Activated naive CD4-positive, alpha-beta T cell treated with anti-CD3 and anti-CD28 coated beads for 36 hours (primary cell): ENCODE data around the gene NLN. TPM values are rescaled to one million over a fixed set of nuclear protein-coding genes. Genes with fewer than 3 reads are reported as not detected.
"Not testable (repeated sequence)": the region's sequence is repeated elsewhere in the genome, so short reads cannot be mapped to it uniquely, and the experiment has no call there.

Experiments used
- CTCF ChIA-PET: fragments of 350-600 bp; sonication (Branson Sonifier 250); formaldehyde crosslinking; loops from one replicate; lab custom pipeline; 2021; ENCODE audit warnings: antibody characterized with exemption; lab: Charles Lee
- DNase-seq: peaks from one replicate; pipeline ENCODE4 v3.0.0-alpha.2; 2020
- H3K27ac Mint-ChIP-seq: one replicate; pipeline ENCODE4 v1.8.0; 2021; ENCODE audit warnings: mild to moderate bottlenecking, mixed read lengths
- H3K27me3 Mint-ChIP-seq: one replicate; pipeline ENCODE4 v1.8.0; 2021; ENCODE audit warnings: low read depth, mixed read lengths
- H3K36me3 Mint-ChIP-seq: one replicate; pipeline ENCODE4 v1.8.0; 2021; ENCODE audit warnings: low read depth, mixed read lengths
- H3K4me1 Mint-ChIP-seq: one replicate; pipeline ENCODE4 v1.8.0; 2021; ENCODE audit warnings: low read depth, mixed read lengths
- H3K4me3 Mint-ChIP-seq: one replicate; pipeline ENCODE4 v1.8.0; 2021; ENCODE audit warnings: mild to moderate bottlenecking, moderate library complexity, mixed read lengths
- H3K9me3 Mint-ChIP-seq: one replicate; pipeline ENCODE4 v1.8.0; 2021; ENCODE audit warnings: mixed read lengths
- intact Hi-C: fragments of 100-400 bp; cut with micrococcal nuclease; formaldehyde crosslinking; loops from one replicate; pipeline ENCODE4 v1.15.1; 2023
- total RNA-seq, 2 experiments: library from RNA; stranded (reverse); gene quantifications; one replicate each; pipeline ENCODE4 v1.2.3, GENCODE V29; 2021

Gene NLN
- total RNA-seq, result 10 to 100 TPM; 32.4 to 35.5 TPM

GRCh38 chr5:65721720-65722574 is at the start of gene NLN, which contains the start of gene SGTB:
TSS of gene NLN (plus strand) at chr5:65722205. CDS start at chr5:65722374, 169 bp downstream.
TSS of gene SGTB (minus strand) at chr5:65722109. CDS start at chr5:65720807, 1,302 bp downstream.
- Mint-ChIP-seq H3K27ac (peak within 1 kb of the TSS; percentile 94), H3K36me3 (peaks cover 8% of the 10 kb centered on the region), H3K27me3 (no peaks in the 10 kb centered on the region), H3K4me3 (peak within 1 kb of the TSS; percentile 88), H3K9me3 (no peaks in the 10 kb centered on the region), H3K4me1 (peaks cover 13% of the 10 kb centered on the region)
- CTCF ChIA-PET, result interaction anchor here (1.0 to 2.0 kb wide), 3 partner anchors 15 to 222 kb away, joined by 3 to 5 read pairs (median 3); no protein-coding TSS in a partner anchor
- intact Hi-C loops, result loop anchor here (1.0 to 10.0 kb wide), 10 partner anchors 20 to 1103 kb away; partner anchors contain the start of genes CENPK, CWC27, PPWD1 and SREK1
- peak; percentile 80 for DNase-seq

- no peak for DNase-seq
- intact Hi-C loops, result no loop called here
- Mint-ChIP-seq H3K4me1 (peaks cover 31% of the 10 kb centered on the region), H3K9me3 (no peaks in the 10 kb centered on the region), H3K27me3 (no peaks in the 10 kb centered on the region), H3K27ac (no peak overlapping the region), H3K36me3 (peaks cover 16% of the 10 kb centered on the region), H3K4me3 (no peak overlapping the region)
- CTCF ChIA-PET, result no interaction called here
Measured at GRCh38 chr5:65672796-65673195, 49.2 kb upstream of the NLN start.

GRCh38 chr5:65674749-65675148 is 47.3 kb upstream of the NLN start:
- CTCF ChIA-PET, result interaction anchor here (0.6 kb wide), 1 partner anchor 12 kb away, joined by 3 read pairs; no protein-coding TSS in a partner anchor
- no peak for DNase-seq
- Mint-ChIP-seq H3K4me1 (peaks cover 45% of the 10 kb centered on the region), H3K27ac (peak overlapping the region; percentile 12), H3K36me3 (peaks cover 26% of the 10 kb centered on the region), H3K9me3 (no peaks in the 10 kb centered on the region), H3K27me3 (no peaks in the 10 kb centered on the region), H3K4me3 (no peak overlapping the region)
- intact Hi-C loops, result no loop called here

- H3K9me3 Mint-ChIP-seq, intact Hi-C loops, H3K27me3 Mint-ChIP-seq, H3K4me3 Mint-ChIP-seq, DNase-seq: not testable (repeated sequence)
- Mint-ChIP-seq H3K4me1 (peaks cover 49% of the 10 kb centered on the region), H3K36me3 (peaks cover 32% of the 10 kb centered on the region), H3K27ac (peak overlapping the region; percentile 65)
- CTCF ChIA-PET, result interaction anchor here (0.6 to 1.1 kb wide), 3 partner anchors 10 to 103 kb away, joined by 3 to 4 read pairs (median 4); no protein-coding TSS in a partner anchor
Measured at GRCh38 chr5:65676056-65676455, 45.9 kb upstream of the NLN start.

- H3K4me3 Mint-ChIP-seq, result no peak overlapping the region
- intact Hi-C loops, result no loop called here
- H3K4me1 Mint-ChIP-seq, result peaks cover 27% of the 10 kb centered on the region
- peaks cover 42% of the 10 kb centered on the region for H3K36me3 Mint-ChIP-seq
- no peaks in the 10 kb centered on the region for H3K9me3 Mint-ChIP-seq
- no peak overlapping the region for H3K27ac Mint-ChIP-seq
- no peak for DNase-seq
- H3K27me3 Mint-ChIP-seq, result no peaks in the 10 kb centered on the region
- CTCF ChIA-PET, result no interaction called here
Measured at GRCh38 chr5:65682148-65682547, 39.9 kb upstream of the NLN start.

GRCh38 chr5:65693121-65693520 is 28.9 kb upstream of the NLN start:
- intact Hi-C loops, result no loop called here
- H3K36me3 Mint-ChIP-seq, result peaks cover 17% of the 10 kb centered on the region
- H3K27ac Mint-ChIP-seq, result no peak overlapping the region
- peaks cover under 1% of the 10 kb centered on the region for H3K4me1 Mint-ChIP-seq
- CTCF ChIA-PET, result no interaction called here
- H3K4me3 Mint-ChIP-seq, result no peak overlapping the region
- no peak for DNase-seq
- H3K27me3 Mint-ChIP-seq, result no peaks in the 10 kb centered on the region
- no peaks in the 10 kb centered on the region for H3K9me3 Mint-ChIP-seq

GRCh38 chr5:65695162-65695755 is 26.7 kb upstream of the NLN start:
- intact Hi-C loops, result no loop called here
- CTCF ChIA-PET, result interaction anchor here (1.2 kb wide), 1 partner anchor 595 kb away, joined by 3 read pairs; no protein-coding TSS in a partner anchor

GRCh38 chr5:65695896-65696295 is 26.1 kb upstream of the NLN start:
- CTCF ChIA-PET, result interaction anchor here (0.6 to 1.2 kb wide), 2 partner anchors 505 to 595 kb away, joined by 3 to 5 read pairs; no protein-coding TSS in a partner anchor
- Mint-ChIP-seq H3K4me1 (peaks cover 4% of the 10 kb centered on the region), H3K27me3 (no peaks in the 10 kb centered on the region), H3K4me3 (no peak overlapping the region), H3K9me3 (no peaks in the 10 kb centered on the region), H3K36me3 (peaks cover 18% of the 10 kb centered on the region), H3K27ac (no peak overlapping the region)
- no peak for DNase-seq
- intact Hi-C loops, result no loop called here

More at GRCh38 chr5:65695162-65695755, 26.7 kb upstream of the NLN start:
- DNase-seq, result no peak
- Mint-ChIP-seq H3K4me3 (no peak overlapping the region), H3K27ac (no peak overlapping the region), H3K27me3 (no peaks in the 10 kb centered on the region), H3K36me3 (peaks cover 21% of the 10 kb centered on the region), H3K9me3 (no peaks in the 10 kb centered on the region), H3K4me1 (peaks cover 4% of the 10 kb centered on the region)

- H3K27me3 Mint-ChIP-seq, result no peaks in the 10 kb centered on the region
- peaks cover 4% of the 10 kb centered on the region for H3K4me1 Mint-ChIP-seq
- CTCF ChIA-PET, result interaction anchor here (0.6 kb wide), 1 partner anchor 76 kb away, joined by 3 read pairs; no protein-coding TSS in a partner anchor
Measured at GRCh38 chr5:65696892-65697291, 25.1 kb upstream of the NLN start.

GRCh38 chr5:65699338-65699737 is 22.7 kb upstream of the NLN start:
- H3K36me3 Mint-ChIP-seq, result peaks cover 19% of the 10 kb centered on the region
- no peak for DNase-seq
- H3K4me1 Mint-ChIP-seq, result peaks cover 4% of the 10 kb centered on the region

More at GRCh38 chr5:65696892-65697291, 25.1 kb upstream of the NLN start:
- Mint-ChIP-seq H3K4me3 (no peak overlapping the region), H3K27ac (no peak overlapping the region), H3K36me3 (peaks cover 15% of the 10 kb centered on the region), H3K9me3 (no peaks in the 10 kb centered on the region)
- no peak for DNase-seq
- intact Hi-C loops, result no loop called here

GRCh38 chr5:65702036-65702435 is 20.0 kb upstream of the NLN start:
- Mint-ChIP-seq H3K36me3 (peaks cover 19% of the 10 kb centered on the region), H3K9me3 (no peaks in the 10 kb centered on the region), H3K4me3 (no peak overlapping the region), H3K4me1 (peaks cover 4% of the 10 kb centered on the region), H3K27ac (no peak overlapping the region), H3K27me3 (no peaks in the 10 kb centered on the region)
- CTCF ChIA-PET, result no interaction called here
- intact Hi-C loops, result no loop called here
- no peak for DNase-seq

More at GRCh38 chr5:65699338-65699737, 22.7 kb upstream of the NLN start:
- Mint-ChIP-seq H3K27ac (no peak overlapping the region), H3K27me3 (no peaks in the 10 kb centered on the region), H3K9me3 (no peaks in the 10 kb centered on the region), H3K4me3 (no peak overlapping the region)
- intact Hi-C loops, result no loop called here
- CTCF ChIA-PET, result no interaction called here

GRCh38 chr5:65704621-65705239 is 17.3 kb upstream of the NLN start:
- H3K9me3 Mint-ChIP-seq, result no peaks in the 10 kb centered on the region
- no peak overlapping the region for H3K4me3 Mint-ChIP-seq
- H3K36me3 Mint-ChIP-seq, result peaks cover 11% of the 10 kb centered on the region
- no peaks in the 10 kb centered on the region for H3K27me3 Mint-ChIP-seq
- H3K4me1 Mint-ChIP-seq, result no peaks in the 10 kb centered on the region
- intact Hi-C loops, result no loop called here
- CTCF ChIA-PET, result interaction anchor here (1.0 to 1.3 kb wide), 2 partner anchors 14 to 15 kb away, joined by 3 to 4 read pairs; no protein-coding TSS in a partner anchor
- DNase-seq, result no peak
- no peak overlapping the region for H3K27ac Mint-ChIP-seq
